Tibial artery (tissue), 4 donors: Measurements from ENCODE around the gene KLHDC10.
"Not testable (repeated sequence)": the region's sequence is repeated elsewhere in the genome, so short reads cannot be mapped to it uniquely, and the experiment has no call there.

Experiments
- DNase-seq, 2 donors: peaks; one replicate each; pipeline ENCODE4 v3.0.0-alpha.2; 2019
- H3K27ac ChIP-seq, 2 donors: fragments of 200-600 bp; sonication (generic) in 1 of 2; 1 replicate in 1 of 2; 2 replicates in 1 of 2; pipeline ENCODE4 v1.5.1; 2018 to 2019; ENCODE audit warnings: mild to moderate bottlenecking in 1 of 2
- H3K27me3 ChIP-seq, 2 donors: fragments of 200-600 bp; sonication (generic) in 1 of 2; one replicate each; pipeline versions ENCODE4 v1.5.1 to v1.6.0; 2016 to 2019
- H3K36me3 ChIP-seq, 3 donors: fragments of 200-600 bp; sonication (generic) in 2 of 3; one replicate each; pipeline ENCODE4 v1.5.1; 2016 to 2019; ENCODE audit warnings: mild to moderate bottlenecking in 2 of 3
- H3K4me1 ChIP-seq, 4 donors: fragments of 200-600 bp; sonication (generic) in 2 of 4; 1 replicate in 3 of 4; 2 replicates in 1 of 4; pipeline ENCODE4 v1.5.1; 2016 to 2019
- H3K4me3 ChIP-seq, 2 donors: fragments of 200-600 bp; sonication (generic) in 1 of 2; 1 replicate in 1 of 2; 2 replicates in 1 of 2; pipeline ENCODE4 v1.5.1; 2018 to 2019; ENCODE audit warnings: mild to moderate bottlenecking in 2 of 2
- H3K9me3 ChIP-seq, 3 donors: fragments of 200-600 bp; sonication (generic) in 1 of 3; one replicate each; pipeline ENCODE4 v1.5.1; 2016 to 2019
- intact Hi-C: fragments of 100-400 bp; cut with DNase I; formaldehyde crosslinking; loops from one replicate; pipeline ENCODE4 v1.15.0; 2023; ENCODE audit warnings: low total_unique reads
- TF ChIP-seq, protein P1 (sequence below), 2 experiments: fragments of 200-600 bp in 1 of 2; fragments of 450-650 bp in 1 of 2; IDR thresholded peaks; one replicate each; pipeline ENCODE4 v1.5.1; 2017 to 2019; ENCODE audit warnings: antibody characterized with exemption in 2 of 2, mild to moderate bottlenecking in 1 of 2, moderate library complexity in 1 of 2

The KLHDC10 gene

DNA sequence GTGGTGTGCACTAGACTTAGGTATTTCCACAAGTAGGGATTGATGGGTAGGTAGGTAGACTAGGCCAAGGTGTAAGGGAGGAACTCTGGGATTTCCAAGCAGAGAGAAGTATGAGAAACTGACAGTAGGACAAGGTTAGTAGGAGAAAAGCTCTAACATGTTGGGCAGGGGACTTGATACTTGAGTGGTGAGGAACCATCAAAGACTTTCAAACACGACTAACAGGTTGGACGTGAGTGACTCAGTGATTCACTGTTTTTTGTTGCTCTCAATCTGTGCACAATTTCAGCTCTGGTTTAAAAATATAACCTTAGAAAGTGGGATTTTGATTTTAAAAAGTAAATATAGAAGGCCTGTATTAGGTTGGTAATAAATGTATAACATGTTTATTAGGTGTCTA, 44.4 kb downstream of the KLHDC10 start:
- no peak for DNase-seq
- Histone ChIP-seq H3K27me3 (no peaks in the 10 kb centered on the region), H3K4me3 (no peak overlapping the region), H3K9me3 (no peaks in the 10 kb centered on the region), H3K36me3 (peaks cover 0 to 7% (median 0%) of the 10 kb centered on the region in 3 donors), H3K4me1 (no peaks in the 10 kb centered on the region), H3K27ac (no peak overlapping the region)
- intact Hi-C loops = no loop called here
- TF ChIP-seq, protein P1, sequence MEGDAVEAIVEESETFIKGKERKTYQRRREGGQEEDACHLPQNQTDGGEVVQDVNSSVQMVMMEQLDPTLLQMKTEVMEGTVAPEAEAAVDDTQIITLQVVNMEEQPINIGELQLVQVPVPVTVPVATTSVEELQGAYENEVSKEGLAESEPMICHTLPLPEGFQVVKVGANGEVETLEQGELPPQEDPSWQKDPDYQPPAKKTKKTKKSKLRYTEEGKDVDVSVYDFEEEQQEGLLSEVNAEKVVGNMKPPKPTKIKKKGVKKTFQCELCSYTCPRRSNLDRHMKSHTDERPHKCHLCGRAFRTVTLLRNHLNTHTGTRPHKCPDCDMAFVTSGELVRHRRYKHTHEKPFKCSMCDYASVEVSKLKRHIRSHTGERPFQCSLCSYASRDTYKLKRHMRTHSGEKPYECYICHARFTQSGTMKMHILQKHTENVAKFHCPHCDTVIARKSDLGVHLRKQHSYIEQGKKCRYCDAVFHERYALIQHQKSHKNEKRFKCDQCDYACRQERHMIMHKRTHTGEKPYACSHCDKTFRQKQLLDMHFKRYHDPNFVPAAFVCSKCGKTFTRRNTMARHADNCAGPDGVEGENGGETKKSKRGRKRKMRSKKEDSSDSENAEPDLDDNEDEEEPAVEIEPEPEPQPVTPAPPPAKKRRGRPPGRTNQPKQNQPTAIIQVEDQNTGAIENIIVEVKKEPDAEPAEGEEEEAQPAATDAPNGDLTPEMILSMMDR (IDR thresholded peaks at IDR 0.05) = no peak

DNA sequence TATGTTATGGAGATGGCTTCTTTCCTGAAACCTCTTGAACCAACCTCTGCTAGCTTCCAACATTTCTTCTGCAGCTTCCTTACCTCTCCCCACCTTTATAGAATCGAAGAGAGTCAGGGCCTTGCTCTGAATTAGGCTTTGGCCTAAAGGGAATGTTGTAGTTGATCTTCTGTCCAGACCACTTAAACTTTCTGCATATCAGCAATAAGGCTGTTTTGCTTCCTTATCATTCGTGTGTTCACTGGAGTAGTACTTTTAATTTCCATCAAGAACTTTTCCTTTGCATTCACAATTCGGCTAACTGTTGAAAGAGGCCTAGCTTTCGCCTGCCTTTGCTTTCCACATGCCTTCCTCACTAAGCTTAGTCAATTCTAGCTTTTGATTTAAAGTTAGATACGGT, 48.0 kb downstream of the KLHDC10 start:
- intact Hi-C loops = no loop called here
- H3K27me3 ChIP-seq = no peaks in the 10 kb centered on the region
- no peaks in the 10 kb centered on the region for H3K9me3 ChIP-seq
- no peaks in the 10 kb centered on the region for H3K4me1 ChIP-seq
- H3K4me3 ChIP-seq = no peak overlapping the region
- TF ChIP-seq, protein P1 (IDR thresholded peaks at IDR 0.05) = no peak
- DNase-seq = no peak
- H3K36me3 ChIP-seq = peaks cover 20 to 42% (median 27%) of the 10 kb centered on the region in 3 donors
- H3K27ac ChIP-seq = no peak overlapping the region

DNA sequence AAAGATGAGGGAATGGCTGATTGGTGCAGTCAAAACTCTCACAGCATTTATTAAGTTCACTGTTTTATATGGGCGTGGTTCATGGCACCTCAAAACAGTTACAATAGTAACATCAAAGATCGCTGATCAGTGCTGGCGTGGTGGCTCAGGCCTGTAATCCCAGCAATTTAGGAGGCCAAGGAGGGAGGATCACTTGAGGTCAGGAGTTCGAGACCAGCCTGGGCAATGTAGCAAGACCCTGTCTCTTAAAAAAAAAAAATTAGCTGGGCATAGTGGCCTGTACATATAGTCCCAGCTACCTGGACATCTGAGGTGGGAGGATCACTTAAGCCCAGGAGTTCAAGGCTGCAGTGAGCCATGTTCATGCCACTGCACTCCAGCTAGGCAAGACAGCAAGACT, 48.5 kb downstream of the KLHDC10 start:
- no peak overlapping the region for H3K27ac ChIP-seq
- no peaks in the 10 kb centered on the region for H3K27me3 ChIP-seq
- no peak for DNase-seq
- H3K36me3 ChIP-seq = peaks cover 23 to 47% (median 32%) of the 10 kb centered on the region in 3 donors
- no peaks in the 10 kb centered on the region for H3K4me1 ChIP-seq
- no peaks in the 10 kb centered on the region for H3K9me3 ChIP-seq
- intact Hi-C loops = no loop called here
- H3K4me3 ChIP-seq = no peak overlapping the region
- TF ChIP-seq, protein P1 (IDR thresholded peaks at IDR 0.05) = no peak

DNA sequence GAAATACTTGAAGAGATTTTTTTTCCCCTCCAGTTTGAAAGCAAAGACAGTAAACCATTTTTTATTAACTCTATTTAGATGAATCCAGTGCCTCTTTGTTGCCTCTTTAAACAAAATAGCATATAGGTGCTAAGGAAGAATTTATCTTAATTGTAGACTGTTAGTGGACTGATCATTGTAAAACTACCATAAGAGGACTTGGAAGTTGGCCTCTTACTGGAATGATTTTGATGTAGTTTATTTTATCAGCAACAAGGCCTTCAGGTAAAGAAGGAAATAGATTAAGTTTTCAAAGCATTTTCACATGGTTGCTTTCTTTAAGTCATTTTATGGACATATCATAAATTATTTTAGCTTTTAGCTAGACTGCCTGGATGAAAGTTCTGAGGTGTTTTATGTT, 53.2 kb downstream of the KLHDC10 start:
- no peaks in the 10 kb centered on the region for H3K27me3 ChIP-seq
- DNase-seq = no peak
- H3K4me1 ChIP-seq = peaks cover 0 to 18% (median 7%) of the 10 kb centered on the region in 4 donors
- H3K36me3 ChIP-seq = peaks cover 52 to 80% (median 60%) of the 10 kb centered on the region in 3 donors
- H3K4me3 ChIP-seq = no peak overlapping the region
- H3K9me3 ChIP-seq = no peaks in the 10 kb centered on the region
- intact Hi-C loops = no loop called here
- TF ChIP-seq, protein P1 (IDR thresholded peaks at IDR 0.05) = no peak
- no peak overlapping the region for H3K27ac ChIP-seq

DNA sequence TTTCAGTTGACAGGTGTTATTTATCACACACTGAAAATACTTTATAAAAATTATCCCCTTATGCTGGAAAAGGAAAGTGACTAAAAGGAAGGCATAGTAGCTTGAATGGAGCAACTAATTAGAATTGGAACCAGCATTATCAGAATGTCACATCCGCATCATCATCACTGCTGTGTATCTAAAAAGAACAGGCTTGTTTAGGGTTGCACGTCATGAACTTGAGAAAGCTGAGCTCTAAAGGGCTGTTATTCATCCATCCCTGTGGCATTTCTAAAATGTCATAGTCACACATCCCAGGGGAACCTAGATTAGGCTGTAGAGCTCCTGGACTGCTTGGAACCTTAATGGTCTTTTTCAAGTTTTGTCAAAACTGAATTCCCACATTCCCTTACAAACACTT, 54.4 kb downstream of the KLHDC10 start:
- Histone ChIP-seq H3K9me3 (no peaks in the 10 kb centered on the region), H3K4me1 (peaks cover 0 to 18% (median 7%) of the 10 kb centered on the region in 4 donors), H3K4me3 (no peak overlapping the region), H3K27ac (no peak overlapping the region), H3K36me3 (peaks cover 61 to 82% (median 67%) of the 10 kb centered on the region in 3 donors), H3K27me3 (no peaks in the 10 kb centered on the region)
- intact Hi-C loops = no loop called here
- TF ChIP-seq, protein P1 (IDR thresholded peaks at IDR 0.05) = no peak
- DNase-seq = no peak

DNA sequence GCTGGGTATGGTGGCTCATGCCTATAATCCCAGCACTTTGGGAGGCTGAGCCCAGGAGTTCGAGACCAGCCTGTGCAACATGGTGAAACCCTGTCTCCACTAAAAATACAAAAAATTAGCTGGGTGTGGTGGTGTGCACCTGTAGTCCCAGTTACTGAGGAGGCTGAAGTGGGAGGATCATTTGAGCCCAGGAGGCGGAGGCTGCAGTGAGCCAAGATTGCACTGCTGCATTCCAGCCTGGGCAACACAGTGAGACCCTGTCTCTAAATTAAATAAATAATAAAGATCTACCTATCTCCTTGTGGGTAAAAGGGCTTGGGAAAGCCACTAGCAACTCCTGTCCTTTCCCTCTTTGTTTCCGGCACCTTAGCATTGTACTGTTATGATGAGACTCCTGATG, 56.5 kb downstream of the KLHDC10 start:
- H3K4me3 ChIP-seq, H3K9me3 ChIP-seq, H3K27ac ChIP-seq, intact Hi-C loops, H3K27me3 ChIP-seq, DNase-seq: not testable (repeated sequence)
- H3K36me3 ChIP-seq = peaks cover 70 to 81% (median 74%) of the 10 kb centered on the region in 3 donors
- peaks cover 0 to 18% (median 7%) of the 10 kb centered on the region in 4 donors for H3K4me1 ChIP-seq
